Hematopoietic multipotent progenitor cell treated with erythropoietin and hydrocortisone succinate and interleukin-3 and kit ligand, for 15 days (in vitro differentiated cells): ENCODE measurements around the gene SLC9A3.

Source experiments
- DNase-seq: peaks from one replicate; pipeline ENCODE4 v3.0.0-alpha.2; 2015; ENCODE audit warnings: low spot score

SLC9A3 gene

DNA sequence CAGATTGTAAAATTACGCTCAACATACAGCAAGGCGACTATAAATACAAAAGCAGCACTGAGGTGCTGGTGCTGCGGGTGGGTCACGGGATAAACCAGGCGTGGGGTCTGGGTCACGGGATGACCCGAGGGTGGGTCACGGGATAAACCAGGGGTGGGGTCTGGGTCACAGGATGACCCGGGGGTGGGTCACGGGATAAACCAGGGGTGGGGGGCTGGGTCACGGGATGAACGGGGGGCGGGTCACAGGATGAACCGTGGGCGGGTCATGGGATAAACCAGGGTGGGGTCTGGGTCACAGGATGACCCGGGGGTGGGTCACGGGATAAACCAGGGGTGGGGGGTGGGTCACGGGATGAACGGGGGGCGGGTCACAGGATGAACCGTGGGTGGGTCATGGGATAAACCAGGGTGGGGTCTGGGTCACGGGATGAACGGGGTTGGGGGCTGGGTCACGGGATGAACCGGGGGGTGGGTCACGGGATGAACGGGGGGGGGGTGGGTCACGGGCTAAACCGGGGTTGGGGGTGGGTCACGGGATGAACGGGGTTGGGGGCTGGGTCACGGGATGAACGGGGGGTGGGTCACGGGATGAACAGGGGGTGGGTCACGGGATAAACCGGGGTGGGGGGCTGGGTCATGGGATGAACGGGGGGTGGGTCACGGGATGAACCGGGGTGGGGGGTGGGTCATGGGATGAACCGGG is 30.2 kb upstream of the SLC9A3 start:
- DNase-seq, result no peak

DNA sequence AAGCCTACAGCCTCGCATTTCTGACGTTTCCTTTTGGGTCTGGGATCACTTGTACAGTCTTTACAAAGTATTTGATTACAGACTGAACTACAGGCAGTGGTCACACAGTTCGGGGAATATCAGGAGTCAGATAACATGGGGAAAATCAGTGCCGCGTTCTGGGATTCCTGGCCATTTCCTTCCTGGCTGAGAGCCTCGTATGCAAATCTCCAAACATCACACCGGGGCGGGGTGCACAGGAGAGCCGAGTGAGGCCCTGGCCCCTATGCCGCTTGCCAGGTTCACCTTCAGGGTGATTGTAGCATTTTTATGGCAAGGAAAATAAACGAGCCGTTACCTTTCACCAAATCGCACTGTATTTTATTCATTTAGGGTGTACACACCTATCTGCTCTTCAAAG is 29.6 kb upstream of the SLC9A3 start:
- no peak for DNase-seq

DNA sequence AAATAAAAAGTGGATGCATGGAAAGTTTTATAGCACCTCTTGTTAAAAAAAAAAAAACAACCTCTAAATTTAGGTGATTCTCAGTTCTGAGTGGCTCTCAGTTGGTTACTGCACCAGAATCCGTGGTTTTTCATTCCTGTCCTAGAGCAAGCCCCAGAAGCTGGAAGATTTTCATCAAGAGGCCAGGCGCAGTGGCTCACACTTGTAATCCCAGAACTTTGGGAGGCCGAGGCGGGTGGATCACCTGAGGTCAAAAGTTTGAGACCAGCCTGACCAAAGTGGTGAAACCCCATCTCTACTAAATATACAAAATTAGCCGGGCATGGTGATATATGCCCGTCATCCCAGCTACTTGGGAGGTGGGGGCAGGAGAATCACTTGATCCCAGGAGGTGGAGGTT is 27.2 kb upstream of the SLC9A3 start:
- DNase-seq, result no peak

DNA sequence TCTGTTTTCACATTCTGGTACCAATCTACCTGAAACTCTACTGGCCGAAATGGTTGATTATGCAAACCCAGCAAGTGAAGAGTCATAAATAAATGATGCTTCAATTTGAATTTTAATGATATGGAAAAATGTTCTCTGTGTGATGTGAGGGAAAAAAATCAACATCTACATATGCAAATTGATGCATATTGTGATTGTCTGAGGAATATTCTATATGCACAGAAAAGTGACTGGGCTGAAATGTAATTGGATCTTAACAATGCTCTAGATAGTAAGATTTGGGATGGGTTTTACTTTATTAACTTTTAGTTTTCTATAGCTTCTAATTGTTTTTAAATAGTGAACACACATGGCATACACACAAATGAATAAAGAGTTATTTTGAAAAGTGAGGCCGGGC is 25.0 kb upstream of the SLC9A3 start:
- DNase-seq, result no peak

DNA sequence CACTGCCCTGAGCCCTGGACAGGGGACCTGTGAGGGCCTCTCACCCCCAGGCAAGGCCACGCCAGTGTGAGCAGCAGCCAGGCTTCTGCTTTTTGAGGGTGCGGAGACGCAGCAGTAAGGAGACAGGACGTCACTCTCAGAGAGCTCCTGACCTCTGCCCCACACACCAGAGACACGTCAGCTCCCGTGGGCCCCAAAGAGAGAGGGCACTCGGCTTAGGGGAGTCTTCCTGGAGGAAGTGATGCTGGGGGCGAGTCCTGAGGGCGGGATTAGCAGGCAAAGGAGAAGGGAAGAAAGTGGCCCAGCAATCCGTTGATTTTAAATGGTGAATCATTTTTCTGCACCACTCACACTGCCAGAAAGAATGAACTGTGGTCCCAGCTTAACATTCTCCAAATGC is 24.0 kb upstream of the SLC9A3 start:
- no peak for DNase-seq

DNA sequence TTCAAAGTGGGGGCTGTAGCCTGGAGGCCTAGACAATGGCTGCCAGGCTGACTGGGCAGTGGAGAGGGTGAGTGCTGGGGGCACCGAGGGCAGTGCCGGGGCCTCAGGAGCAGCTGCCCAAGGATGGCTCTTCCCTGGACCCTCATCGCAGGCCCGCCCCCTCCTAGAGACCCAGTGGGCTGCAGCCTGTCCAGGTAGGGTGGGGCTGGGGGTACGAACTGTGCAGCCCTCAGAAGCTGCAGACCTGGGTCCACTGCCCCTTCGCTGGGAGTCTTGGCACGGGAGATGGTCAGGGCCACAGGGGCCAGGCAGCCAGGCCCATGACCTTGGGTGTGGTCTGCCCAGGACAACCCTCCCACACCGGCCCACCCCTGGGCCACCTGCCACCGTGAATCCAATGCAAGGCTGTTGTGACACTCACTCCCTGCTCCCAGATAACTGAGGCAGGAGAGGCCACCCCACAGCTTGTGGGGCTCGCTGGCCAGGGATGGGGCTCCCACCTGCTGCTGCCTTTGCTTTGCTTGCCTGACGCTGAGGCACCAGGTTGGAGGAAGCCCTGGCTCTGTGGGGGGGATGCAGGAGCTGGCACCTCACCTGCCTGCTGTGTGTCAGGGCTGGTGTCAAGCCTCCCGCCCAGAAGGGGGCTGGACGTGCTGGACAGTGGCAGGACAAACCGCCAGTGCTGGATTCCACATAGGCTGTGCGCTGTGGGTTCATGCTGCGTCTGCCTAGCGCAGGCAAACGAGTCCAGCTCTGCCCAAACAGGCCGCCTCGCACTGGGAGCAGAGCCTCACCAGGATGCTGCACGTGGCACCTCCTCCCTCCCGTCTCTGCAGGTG is 23.1 kb upstream of the SLC9A3 start:
- DNase-seq, result no peak

DNA sequence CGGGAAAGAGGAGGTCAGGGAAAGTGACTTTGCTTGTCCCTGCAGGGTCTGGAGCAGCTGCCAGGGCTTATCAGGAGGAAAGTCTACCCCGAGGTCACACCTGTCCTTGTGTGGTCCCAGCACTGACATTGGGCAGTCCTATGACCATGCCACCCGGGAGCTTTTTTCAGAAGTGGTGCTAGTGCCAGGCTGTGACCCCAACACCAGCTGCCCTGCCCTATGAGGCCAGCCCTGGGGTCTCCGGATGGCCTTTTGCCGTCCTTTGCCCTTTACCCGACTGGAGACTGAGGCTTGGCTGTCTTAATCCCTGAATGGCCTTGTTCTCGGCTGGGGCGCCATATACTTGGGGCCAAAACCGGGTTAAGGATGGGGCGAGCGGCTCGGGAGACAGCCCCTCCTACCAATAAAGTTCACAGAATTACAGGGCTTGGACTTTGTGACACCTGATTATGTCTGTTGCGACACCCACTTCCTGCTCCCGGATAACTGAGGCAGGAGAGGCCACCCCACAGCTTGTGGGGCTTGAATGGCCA is 22.2 kb upstream of the SLC9A3 start:
- DNase-seq, result no peak

DNA sequence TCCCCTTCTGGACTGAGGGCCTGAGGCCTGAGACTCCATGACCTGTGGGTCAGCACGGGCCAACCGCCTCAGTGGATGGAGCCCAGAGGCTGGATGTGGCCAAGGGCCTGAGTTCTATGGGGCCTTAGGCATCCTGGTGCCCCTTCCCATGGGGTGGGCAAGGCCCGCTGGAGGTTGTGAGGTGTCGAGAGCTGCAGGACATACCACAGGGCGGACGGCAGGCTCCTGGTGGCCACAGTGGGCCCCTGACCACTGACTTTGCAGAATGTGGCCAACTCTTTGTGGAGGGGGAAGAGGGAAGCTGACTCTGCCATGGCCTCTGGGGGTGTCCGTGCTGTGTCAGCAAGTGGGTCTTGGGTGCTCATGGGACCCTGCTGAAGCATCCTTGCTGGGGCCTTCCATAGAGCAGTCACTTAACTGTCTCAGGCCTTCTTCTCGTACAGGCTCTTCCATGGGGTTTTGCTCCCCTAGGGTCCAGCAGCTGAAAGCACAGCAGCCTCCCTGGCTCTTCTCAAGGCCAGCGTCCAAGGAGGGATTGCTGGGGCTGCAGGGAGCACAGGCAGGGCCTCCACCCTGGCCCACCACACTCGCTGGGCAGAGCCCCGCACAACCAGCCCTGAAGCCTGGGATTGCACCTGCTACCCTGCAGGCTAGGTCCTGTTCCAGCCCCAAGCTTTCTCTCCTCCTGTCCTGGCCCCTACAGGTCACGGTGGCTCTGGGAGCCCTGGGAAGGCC is 21.6 kb upstream of the SLC9A3 start:
- DNase-seq, result no peak

DNA sequence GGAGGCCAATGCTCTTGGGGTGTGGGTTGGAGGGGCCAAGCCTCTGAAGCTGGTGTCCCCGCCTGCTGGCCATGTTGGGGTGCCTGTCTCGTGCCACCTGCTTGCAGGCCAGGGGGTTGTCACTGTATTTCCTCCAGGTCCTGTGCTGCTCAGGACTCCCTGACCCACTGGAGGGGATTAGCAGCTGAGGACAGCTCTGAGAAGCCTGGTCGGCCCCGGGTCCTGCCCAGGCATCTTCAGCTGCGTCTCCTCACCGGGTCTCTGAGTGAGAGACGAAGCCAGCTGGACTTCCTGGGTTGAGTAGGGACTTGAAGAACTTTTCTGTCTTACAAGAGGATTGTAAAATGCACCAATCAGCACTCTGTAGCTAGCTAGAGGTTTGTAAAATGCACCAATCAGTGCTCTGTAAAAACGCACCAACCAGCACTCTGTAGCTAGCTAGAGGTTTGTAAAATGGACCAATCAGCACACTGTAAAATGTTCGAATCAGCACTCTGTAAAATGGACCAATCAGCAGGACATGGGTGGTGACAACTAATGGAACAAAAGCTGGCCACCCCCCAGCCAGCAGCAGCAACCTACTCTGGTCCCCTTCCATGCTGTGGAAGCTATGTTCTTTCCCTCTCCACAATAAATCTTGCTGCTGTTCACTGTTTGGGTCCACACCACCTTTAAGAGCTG is 20.6 kb upstream of the SLC9A3 start:
- no peak for DNase-seq

DNA sequence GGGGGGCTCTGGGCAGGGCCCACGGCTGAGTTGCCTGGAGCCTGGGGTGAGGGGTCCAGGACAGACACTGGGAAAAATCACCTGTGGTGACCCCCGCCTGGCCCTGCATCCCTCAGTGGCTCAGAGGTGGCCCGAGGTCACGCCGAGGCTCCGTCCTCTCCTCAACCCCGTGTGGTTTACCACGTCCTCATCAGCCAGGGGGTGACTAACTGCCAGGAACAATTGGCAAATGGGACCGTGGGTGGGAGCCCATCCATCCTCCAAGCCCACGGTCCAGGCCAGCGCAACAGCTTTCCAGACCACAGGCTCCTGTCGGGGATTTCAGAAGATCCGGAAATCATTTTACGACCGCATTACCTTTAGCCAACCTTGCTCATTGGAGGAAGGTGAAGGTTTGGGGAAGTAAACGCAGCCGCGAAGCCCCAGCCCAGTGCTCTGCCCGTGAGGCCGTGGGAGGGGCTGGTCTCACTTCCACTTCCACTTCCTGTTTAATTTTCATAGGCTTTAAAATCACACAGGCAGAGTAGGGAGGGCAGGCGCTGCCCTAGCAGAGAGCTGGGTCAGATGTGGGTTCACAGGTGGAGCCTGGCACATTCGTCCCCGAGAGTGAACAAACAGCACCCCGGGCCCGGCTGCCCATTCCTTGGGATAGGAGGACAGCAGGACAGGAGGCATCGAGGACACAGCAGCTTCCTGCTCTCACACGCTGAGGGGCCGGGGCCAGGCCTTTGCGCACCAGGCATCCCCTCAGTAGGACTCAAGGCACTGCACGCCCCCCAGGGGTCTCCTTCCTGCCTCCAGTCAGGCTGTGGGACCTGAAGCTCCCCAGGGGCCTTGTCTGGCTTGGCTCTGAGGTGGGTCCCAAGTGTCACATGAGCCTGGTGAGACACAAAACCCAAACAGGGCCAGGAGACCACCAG is 19.8 kb upstream of the SLC9A3 start:
- no peak for DNase-seq

DNA sequence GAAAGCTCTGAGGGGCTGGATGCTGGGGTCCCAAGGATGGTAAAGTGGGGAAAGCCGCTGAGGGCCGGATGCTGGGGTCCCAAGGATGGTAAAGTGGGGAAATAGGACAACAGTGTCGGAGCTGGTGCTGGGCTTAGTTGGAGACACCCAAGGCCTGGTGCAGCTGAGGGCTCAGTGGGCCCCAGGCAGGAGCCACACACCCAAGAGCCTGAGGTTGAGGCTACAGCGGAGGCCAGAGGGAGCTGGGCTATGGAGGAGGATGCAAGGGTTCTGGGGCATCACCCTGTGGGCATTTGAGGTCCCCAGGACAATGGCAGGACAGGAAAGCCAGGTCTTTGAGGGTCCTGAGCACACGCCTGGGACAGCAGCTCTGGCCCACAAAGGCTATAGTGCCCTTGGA is 19.1 kb upstream of the SLC9A3 start:
- DNase-seq, result no peak

DNA sequence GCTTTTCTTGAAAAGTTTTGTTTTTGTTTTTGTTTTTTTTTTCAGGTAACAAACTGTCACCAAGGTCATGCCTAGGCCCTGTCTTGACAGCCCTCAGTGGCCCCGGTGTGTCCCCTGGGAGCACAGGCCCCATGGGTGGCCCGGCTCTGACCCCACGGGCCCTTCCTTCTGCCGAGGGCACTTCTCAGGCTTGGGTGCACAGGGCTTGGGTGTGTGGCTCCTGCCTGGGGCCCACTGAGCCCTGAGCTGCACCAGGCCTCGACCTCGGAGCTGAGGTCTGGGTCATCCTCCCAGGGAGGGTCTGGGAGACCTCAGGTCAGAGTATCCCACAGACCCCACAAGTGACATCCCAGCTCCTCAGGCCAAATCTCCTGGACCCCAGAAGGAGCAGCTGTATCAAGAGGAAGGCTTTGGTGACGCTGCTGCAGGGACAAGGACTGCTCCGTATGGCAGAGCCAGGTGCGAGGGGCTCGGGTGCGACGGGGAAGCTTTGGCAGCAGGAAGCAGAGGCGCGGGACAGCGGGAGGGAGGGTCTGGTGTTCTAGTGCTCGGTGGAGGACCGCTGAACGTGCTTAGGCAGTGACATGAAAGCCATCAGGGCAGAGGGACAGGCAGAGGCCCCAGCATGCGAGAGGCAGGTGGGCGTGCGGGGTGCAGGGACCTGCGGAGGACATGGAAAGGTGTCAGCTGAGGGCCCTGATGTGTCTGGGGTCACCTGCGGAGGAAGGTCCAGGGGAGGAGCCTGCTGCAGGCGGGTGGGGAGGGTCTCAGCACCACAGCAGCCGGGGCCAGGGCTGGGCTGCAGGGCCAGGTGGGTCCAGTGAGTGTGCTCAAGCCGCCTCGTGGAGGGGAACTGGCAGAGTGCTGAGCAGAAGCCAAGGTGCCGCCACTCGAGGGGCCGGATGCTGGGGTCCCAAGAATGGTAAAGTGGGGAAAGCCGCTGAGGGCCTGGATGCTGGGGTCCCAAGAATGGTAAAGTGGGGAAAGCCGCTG is 18.4 kb upstream of the SLC9A3 start:
- no peak for DNase-seq

DNA sequence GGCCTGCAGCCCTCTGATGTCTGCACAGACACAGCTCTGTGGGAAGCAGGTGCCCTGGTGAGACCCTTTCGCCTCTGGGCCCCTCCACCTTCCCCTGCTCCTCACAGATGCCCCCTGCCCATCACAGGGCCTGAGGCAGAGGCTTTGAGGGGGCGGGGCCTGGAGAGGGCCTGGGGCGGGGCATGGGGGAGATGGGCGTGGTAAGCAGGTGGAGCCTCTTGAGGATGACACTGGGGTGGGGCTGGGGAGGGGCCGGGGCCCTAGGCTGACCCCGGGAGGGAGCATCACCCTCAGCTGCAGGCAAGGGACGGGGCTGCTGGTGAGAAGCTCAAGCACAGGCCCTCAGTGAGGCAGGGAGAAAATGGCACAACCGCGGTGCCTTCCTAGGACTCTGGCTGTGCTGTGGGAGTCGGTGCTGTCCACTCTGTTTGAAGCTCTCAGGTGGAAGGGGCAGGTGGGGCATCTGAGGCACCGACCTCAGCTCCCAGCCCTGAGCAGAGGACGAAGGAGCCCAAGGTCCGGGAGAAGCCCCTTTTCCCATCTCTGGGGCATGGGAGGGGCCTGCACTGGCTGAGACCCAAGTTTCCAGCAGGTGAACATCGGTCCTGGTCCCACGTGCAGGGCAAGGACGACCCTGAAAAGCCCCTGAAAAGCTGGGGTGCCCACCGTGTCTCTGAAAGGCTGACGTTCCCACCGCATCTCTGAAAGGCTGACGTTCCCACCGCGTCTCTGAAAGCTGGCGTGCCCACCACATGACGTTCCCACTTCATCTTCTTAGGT is 17.5 kb upstream of the SLC9A3 start:
- DNase-seq, result no peak

DNA sequence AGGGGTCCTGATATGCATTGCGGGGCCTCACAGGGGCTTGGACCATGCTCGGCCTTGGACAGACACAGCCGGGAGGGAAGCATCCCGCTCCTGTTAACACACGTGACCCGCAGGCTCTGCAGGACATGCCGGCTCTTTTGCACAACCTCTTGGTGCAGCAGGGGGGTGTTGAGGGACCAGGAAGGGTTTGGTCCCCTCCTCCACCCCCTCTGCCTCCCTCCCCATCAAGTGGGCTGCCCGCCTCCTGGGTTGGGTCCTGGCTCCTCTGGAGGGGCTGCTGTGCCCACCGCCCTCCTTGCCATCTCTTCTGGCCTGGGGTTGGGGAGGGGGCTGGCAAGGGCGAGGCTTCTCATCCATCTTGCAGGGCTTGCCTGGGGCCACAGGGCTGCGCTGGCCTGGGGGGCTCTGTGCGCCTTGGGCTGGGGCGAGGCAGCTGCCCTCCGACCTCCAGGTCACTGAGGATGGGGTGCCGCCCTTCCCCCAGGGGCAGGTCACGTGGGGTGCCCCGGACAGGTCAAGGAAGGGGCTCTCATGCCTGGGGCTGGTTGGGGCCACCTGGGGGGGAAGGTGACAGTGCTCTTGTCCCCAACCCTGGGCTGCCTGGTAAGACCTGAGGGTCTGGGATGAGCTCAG is 16.8 kb upstream of the SLC9A3 start:
- DNase-seq, result no peak

DNA sequence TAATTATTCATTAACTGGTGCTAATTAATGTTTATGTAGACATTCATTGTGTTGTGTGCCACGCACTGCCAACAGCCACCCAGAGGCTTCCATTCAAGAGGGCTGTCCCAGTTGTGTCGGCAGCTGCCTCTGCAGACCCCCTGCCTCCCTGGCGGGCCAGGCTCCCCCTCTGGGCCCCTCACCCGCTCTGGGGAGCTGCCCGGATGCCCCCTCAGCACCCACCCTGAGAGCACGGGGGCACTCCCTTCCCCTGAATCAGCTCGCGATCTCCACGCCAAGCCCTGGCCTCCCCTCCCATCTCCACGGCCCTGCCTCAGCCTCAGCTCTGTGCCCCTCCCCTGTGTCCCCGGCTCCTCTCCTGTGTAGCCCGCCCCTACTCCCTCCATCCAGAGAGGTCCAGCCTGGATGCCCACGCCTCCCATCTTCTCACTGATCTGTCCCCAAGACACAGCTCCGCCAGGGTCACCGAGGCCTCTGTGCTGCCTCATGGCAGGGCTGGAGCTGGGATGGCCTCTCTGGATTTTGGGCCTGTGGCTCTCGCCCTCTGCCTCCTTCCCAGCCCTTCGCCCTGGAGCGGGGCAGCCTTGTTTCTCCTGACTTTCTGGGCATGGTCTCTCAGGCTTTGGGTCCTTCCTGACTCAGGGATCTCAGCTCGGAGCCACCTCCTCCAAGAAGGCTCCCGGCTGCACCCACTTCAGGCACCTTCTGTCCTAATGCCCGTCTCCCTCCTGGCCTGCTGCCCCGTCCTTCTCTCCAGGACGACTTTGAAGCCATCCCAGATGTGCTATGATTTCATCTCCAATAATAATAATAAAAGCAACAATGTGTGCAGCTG is 16.0 kb upstream of the SLC9A3 start:
- DNase-seq, result no peak

DNA sequence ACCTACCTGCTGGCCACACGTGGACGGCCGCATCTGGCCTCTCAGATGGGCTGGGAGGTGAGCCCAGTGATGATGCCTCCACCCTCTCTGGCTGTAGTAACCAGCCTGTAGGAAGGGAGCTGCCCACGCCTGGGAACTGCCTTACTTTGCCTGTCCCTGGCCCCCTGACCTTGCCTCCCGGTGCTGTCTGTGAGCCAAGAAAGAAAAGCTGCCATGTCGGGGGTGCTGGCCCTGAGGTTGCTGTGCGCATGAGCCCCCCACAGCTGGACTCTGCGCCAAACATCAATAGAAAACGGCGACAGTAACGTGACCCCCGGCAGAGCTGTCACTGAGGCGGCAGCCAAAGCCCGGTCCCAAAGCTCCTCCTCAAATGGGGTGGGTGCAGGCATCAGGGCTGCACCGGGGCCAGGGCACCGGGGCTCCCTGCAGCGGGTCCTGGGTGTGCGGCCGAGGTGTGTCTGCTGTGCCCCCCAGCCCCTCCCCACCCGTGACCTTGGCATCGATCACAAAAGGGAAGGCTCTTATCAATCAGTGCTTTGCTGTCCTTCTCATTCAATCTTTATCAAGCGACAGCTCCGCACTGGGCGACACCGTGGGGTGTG is 15.3 kb upstream of the SLC9A3 start:
- DNase-seq, result no peak

DNA sequence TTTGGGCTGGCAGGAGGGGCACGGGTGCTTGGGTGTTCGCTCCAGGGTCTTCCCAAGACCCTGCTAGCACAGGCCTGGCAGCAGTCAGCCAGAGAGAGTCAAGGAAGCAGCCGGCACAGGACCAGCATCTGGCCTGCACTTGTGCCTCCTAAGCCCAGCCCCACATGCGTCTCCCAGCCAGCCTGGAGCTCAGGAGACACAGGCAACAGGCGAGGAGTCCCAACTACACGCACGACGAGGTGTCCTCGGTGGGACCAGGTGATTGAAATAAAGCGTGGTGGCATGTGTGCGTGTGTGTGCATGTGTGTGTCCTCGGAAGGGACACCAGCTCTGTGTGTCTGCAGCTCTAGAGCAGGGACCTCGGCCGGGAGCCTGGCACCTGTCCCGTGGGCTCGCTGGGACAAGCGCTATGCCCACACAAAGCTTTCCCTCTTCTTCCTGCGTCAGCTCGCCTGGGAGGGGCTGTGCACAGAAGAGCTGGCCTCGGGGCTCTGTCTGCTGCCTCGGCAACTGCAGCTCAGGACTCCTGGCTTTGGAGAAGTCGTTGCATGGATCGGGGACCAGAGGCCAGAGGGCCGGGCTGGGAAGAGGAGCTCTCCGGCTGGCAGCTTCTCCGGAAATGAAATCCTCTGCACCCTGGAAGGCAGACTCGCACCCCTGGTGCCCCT is 14.7 kb upstream of the SLC9A3 start:
- no peak for DNase-seq
